ENCODE data around the gene CERS6. TPM values are rescaled to one million over a fixed set of nuclear protein-coding genes. Genes with fewer than 3 reads are reported as not detected.

Gene CERS6
- total RNA-seq, 4 donors from 2014 or later: 35.7 to 60.6 (median 39.2) TPM

GRCh38 chr2:168450171-168450570 is 5.9 kb upstream of the CERS6 start:
- DNase-seq: no peak
- 89 to 96% methylated on average over 1 of the region's 1 CpG for WGBS, 2 donors
- intact Hi-C loops (cut with DNase I): loop anchor here (10.0 kb wide), 1 partner anchor 255 kb away; no protein-coding TSS in a partner anchor
- H3K9me3 ChIP-seq: no peaks in the 10 kb centered on the region
- H3K27me3 ChIP-seq: no peaks in the 10 kb centered on the region
- H3K4me3 ChIP-seq (replicated peaks in 1 of 3): no peak overlapping the region
- no peak overlapping the region for H3K27ac ChIP-seq
- H3K4me1 ChIP-seq: no peaks in the 10 kb centered on the region
- TF ChIP-seq POLR2A (IDR thresholded peaks at IDR 0.05) (no peak), CTCF (IDR thresholded peaks at IDR 0.05) (no peak)
- H3K36me3 ChIP-seq: no peaks in the 10 kb centered on the region

- DNase-seq: no peak
Measured at GRCh38 chr2:168450732-168451131, 5.3 kb upstream of the CERS6 start.

GRCh38 chr2:168452781-168453180 is 3.3 kb upstream of the CERS6 start:
- Histone ChIP-seq H3K27ac (no peak overlapping the region), H3K4me1 (peaks cover 0 to 5% of the 10 kb centered on the region in 2 donors), H3K27me3 (no peaks in the 10 kb centered on the region), H3K36me3 (no peaks in the 10 kb centered on the region), H3K4me3 (replicated peaks in 1 of 3) (no peak overlapping the region), H3K9me3 (no peaks in the 10 kb centered on the region)
- 91 to 98% methylated on average over 3 of the region's 3 CpGs for WGBS, 2 donors
- no peak for DNase-seq
- intact Hi-C loops (cut with DNase I): loop anchor here (10.0 kb wide), 1 partner anchor 252 kb away; no protein-coding TSS in a partner anchor
- no peak for TF ChIP-seq POLR2A (IDR thresholded peaks at IDR 0.05)
- TF ChIP-seq CTCF (IDR thresholded peaks at IDR 0.05): no peak

More at GRCh38 chr2:168450732-168451131, 5.3 kb upstream of the CERS6 start:
- Histone ChIP-seq H3K9me3 (no peaks in the 10 kb centered on the region), H3K27ac (no peak overlapping the region), H3K27me3 (no peaks in the 10 kb centered on the region), H3K36me3 (no peaks in the 10 kb centered on the region), H3K4me1 (no peaks in the 10 kb centered on the region), H3K4me3 (replicated peaks in 1 of 3) (no peak overlapping the region)
- TF ChIP-seq CTCF (IDR thresholded peaks at IDR 0.05): no peak
- no peak for TF ChIP-seq POLR2A (IDR thresholded peaks at IDR 0.05)
- intact Hi-C loops (cut with DNase I): loop anchor here (10.0 kb wide), 1 partner anchor 254 kb away; no protein-coding TSS in a partner anchor
- WGBS, 2 donors: 75 to 81% methylated on average over 5 of the region's 5 CpGs

GRCh38 chr2:168453404-168453803 is 2.7 kb upstream of the CERS6 start:
- Histone ChIP-seq H3K4me3 (replicated peaks in 1 of 3) (no peak overlapping the region), H3K4me1 (peaks cover 0 to 11% of the 10 kb centered on the region in 2 donors), H3K36me3 (no peaks in the 10 kb centered on the region), H3K27ac (no peak overlapping the region), H3K9me3 (no peaks in the 10 kb centered on the region), H3K27me3 (no peaks in the 10 kb centered on the region)
- intact Hi-C loops (cut with DNase I): loop anchor here (10.0 kb wide), 1 partner anchor 251 kb away; no protein-coding TSS in a partner anchor
- DNase-seq: no peak
- TF ChIP-seq POLR2A (IDR thresholded peaks at IDR 0.05) (no peak), CTCF (IDR thresholded peaks at IDR 0.05) (no peak)
- WGBS, 2 donors: 86 to 93% methylated on average over 3 of the region's 3 CpGs

GRCh38 chr2:168454737-168455644 is 1.1 kb upstream of the CERS6 start:
- Histone ChIP-seq H3K27me3 (no peaks in the 10 kb centered on the region), H3K4me1 (peaks cover 0 to 12% of the 10 kb centered on the region in 2 donors), H3K27ac (no peak overlapping the region), H3K4me3 (replicated peaks in 1 of 3) (peak overlapping the region in 1 of 3 donors; percentile 74), H3K36me3 (no peaks in the 10 kb centered on the region), H3K9me3 (no peaks in the 10 kb centered on the region)
- 82 to 84% methylated on average over 6 of the region's 6 CpGs for WGBS, 2 donors
- intact Hi-C loops (cut with DNase I): loop anchor here (10.0 kb wide), 1 partner anchor 250 kb away; no protein-coding TSS in a partner anchor
- TF ChIP-seq CTCF (IDR thresholded peaks at IDR 0.05) (no peak), POLR2A (IDR thresholded peaks at IDR 0.05) (no peak)
- DNase-seq: no peak

Data from thyroid gland (tissue), 4 donors.